GM21619 (cell line): ENCODE data around the gene TMEFF1.

Source experiments
- ATAC-seq: cut with Tn5 transposase; IDR thresholded peaks from one replicate; pipeline ENCODE4 v1.9.1; 2021; ENCODE audit not compliant: unreplicated experiment

The TMEFF1 gene

DNA sequence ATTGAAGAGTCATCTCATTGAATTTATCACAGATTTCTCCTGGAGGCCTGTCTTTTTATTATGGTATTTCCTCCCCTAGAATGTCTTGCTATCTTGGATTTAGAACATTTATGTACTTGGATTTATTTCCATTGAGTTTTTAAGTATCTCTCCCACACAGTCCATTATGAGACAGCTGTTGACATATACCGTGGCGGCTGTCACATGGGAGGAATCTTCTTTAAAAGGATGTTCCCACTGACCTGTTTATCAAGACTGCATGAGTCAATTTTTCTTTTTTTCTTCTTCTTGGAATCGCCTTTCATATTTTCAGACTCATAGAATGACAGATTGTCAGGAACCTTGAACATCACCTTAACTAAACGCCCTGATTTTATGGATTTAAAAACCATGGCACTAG, 102.1 kb downstream of the TMEFF1 start:
- ATAC-seq: no peak

DNA sequence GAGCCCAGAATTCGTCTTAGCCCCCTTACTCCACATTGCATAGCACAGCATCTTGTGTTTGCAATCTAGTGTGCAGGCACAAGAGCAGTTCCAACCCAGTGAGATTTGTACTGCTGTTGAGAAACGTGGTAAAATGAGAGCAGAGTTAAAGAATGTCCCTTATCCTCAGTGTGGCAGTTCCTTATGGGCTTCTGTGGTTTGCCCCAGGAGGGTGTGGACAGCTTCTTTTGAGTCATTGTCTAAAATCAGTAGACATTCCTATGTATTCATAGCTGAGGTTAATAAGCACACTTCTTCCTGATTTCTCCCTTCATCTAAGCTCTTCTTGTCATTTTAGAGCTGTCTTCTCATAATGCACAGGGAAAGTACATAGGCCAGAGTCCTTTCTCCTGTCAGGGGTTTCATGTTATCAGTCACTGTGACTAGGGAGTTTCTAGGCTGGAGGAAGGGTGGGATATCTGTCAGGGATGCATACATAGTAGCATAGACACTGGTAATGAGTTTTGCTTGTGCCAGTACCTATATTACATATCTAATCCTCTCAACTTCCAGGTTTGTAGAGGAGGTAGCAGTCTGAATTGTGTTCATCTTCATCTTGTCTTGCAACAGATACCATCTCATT, 102.9 kb downstream of the TMEFF1 start:
- ATAC-seq: no peak

GRCh38 chr9:100577776-100578448, 105.0 kb downstream of the TMEFF1 start, which contains the start of gene CAVIN4:
Gene CAVIN4, plus strand, starts transcription at chr9:100578079. Its CDS starts 65 bp downstream, at chr9:100578144.
- no peak for ATAC-seq

DNA sequence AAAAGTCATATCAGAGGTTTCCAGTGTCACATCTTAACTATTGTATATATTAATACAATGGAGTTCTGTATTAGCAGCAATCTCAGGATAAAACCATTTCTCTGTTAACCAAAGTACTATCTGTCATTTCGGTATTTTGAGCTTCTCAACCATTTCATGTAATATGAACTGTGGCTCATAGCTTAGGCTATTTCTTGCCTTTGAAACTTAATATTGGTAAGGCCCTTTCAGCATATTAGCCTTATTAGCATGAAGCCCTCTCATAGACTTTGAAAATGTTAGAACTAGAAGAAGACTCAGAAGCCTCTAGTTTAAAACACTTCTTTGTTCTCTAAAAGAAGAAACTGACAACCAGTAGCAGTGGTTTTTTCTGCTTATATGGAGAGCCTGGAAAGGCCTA, 105.7 kb downstream of the TMEFF1 start:
- no peak for ATAC-seq

DNA sequence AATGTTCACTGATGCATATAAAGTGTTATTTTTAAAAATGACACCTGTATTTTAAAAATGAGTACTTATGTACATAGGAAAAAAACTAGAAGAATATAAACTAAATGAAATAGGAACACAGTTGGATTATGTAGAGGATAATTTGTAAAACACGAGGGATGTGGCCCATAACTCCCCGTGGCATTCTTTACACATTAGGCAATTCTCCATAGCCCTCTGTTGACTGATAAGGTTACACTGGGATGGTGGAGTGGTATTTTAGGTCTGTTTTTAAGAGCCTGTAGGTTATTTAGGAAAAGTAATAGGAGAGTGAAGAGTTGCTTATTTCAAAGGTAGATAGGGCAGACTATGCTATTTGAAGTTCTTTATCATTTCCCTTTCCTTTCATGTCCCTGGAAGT, 106.7 kb downstream of the TMEFF1 start:
- ATAC-seq: no peak

GRCh38 chr9:100580257-100580656, 107.3 kb downstream of the TMEFF1 start:
- ATAC-seq: no peak

- no peak for ATAC-seq
Measured at GRCh38 chr9:100581081-100581480, 108.1 kb downstream of the TMEFF1 start.

GRCh38 chr9:100581661-100582060, 108.7 kb downstream of the TMEFF1 start:
- ATAC-seq: no peak

DNA sequence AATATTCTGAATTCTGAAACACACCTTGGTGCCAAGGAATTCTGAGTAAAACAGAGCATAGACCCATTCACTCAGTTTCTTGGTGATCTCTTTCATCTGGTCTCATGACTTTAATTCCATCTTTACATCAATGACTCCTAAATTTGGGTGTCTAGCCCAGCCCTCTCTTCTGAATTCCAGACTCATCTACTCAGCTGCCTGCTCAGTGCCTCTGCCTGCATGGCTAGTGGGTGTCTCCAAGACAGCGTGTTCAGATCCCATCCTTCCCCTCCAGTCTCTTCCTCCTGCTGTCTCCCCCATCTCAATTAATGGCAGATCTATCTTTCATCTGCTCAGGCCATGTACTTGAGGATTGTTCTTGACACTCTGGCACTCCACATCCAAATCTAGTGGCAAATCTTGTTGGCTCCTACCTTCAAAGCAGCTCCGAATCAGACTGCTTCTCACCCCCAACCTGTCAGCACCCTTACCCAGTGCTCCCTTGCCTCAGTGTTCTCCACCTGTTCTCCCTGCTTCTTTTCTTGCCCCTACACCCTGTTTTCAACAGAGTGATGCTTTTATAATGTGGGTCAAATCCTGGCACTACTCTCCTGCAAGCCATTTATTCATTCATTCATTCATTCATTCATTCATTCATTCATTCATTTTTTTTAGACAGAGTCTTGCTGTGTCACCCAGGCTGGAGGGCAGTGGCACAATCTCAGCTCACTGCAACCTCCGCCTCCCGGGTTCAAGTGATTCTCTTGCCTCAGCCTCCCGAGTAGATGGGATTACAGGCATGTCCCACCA, 110.3 kb downstream of the TMEFF1 start:
- no peak for ATAC-seq

- no peak for ATAC-seq
Measured at GRCh38 chr9:100584951-100585350, 112.0 kb downstream of the TMEFF1 start.

DNA sequence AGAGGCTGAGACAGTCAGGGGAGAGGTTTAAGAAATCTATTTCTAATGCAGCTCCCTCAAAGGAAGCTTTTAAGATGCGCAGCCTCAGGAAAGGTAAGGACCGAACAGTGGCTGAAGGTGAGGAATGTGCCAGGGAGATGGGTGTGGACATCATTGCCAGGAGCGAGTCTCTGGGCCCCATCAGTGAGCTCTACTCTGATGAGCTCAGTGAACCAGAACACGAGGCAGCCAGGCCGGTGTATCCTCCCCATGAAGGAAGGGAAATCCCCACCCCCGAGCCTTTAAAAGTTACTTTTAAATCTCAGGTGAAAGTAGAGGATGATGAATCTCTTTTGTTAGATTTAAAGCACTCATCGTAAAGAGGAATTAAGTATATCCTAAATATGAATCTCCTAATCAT, 113.1 kb downstream of the TMEFF1 start:
- ATAC-seq: no peak

DNA sequence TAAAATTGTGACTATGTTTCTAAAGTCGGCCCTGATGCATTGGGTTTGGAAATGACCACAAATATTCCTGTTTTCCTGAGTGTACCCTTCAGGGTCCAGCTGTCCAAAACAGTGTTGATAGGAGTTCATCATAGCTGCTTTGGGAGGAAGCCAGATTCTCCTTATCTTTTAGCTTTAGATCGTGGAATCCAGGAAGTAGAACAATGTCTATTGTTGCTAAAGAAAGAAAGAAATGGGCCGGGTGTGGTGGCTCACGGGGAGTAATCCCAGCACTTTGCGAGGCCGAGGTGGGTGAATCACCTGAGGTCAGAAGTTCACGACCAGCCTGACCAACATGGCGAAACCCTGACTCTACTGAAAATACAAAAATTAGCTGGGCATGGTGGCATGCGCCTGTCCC, 114.4 kb downstream of the TMEFF1 start:
- no peak for ATAC-seq

DNA sequence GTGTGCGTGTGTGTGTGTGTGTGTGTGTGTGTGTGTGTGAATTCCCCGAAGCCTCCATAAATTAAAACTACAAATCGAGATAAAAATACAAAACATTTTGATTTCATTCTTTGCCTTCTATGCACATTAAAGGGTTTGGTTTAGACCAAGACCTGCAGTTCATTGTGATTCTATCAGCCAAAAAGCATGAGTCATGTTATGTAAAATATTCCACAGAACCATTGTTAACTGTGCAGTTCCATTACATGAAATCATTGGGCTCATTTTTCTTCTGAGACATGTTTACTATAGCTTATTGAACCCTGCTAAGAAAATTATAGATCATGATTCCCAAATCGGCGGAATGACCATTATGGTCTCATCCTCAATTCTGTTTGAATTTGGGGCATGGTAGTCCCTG, 116.6 kb downstream of the TMEFF1 start:
- no peak for ATAC-seq

- ATAC-seq: no peak
Measured at GRCh38 chr9:100590481-100590880, 117.5 kb downstream of the TMEFF1 start.

GRCh38 chr9:100591139-100591538, 118.2 kb downstream of the TMEFF1 start:
- ATAC-seq: no peak

DNA sequence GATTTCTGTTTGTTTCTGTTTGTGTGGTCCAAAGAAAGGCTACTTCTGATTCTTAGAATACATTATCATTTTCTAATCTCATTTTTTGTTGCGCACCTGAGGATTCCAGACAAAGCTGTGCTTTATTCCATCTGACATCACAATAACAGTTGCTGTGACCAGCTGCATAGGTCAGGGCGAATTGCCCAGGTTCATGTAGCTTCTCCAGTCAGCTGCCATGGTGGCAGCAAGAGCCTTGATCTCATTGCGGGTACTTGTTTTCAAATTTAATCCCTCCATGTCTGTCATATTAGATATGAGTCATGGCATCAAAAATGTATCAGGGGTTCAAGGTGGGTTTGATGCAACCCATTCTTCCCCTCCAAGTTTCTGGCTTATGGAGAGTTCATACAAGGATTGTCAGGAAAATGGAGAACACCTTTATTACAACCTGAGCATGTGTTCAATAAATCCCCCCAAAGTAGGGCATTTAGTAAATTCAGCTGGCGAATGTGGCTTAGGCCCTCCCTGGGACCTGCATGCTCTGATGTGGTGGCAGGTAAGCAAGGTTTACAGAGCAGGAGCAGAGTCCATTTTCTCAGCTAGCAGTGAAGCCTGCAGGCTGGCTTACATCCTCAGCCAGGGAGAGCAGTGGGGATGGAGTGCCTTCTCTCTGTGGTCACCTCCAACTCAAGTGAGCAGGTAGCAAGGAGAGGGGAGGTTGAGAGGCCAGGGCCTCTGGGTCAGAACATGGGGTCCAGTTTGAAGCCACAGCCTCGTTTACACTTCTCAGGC, 118.9 kb downstream of the TMEFF1 start:
- no peak for ATAC-seq

DNA sequence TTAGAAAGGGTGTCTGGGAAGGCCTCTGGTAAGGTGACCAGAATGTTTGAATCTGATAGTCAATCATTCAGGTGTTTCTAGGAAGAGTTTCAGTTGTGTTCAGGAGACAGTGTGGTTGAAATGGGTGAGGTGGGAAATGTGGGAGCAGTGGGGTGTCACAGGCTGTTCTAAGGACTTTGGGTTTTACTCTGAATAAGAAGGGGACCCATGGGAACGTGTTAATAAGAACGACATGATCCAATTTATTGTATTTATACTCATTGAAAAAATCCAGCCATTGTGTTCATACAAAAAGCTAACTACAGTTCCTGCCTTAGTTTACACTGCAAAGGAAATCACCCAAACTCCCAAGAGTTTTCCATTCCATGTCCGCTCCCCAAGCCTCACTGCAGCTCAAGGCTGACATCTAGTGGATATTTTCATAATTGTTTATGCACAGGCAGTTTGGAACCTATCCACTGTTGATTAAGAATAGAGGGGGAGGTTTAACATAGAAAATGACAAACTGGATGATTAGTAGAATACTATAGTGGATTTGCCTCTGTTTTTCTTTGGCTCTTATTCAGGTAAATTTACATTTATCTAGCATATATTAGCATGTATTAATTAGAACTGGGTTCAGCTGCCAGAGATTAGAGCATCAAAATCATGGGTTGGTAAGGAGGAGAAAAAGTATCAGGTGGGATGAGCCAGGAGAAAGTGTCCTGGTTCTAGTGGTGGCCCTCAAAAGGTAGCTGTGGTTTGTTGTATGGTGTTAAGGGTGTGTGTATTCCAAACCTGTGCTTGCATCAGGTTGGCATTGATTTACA, 122.6 kb downstream of the TMEFF1 start:
- no peak for ATAC-seq

GRCh38 chr9:100597236-100597635, 124.3 kb downstream of the TMEFF1 start:
- ATAC-seq: no peak

GRCh38 chr9:100598641-100599145, 125.7 kb downstream of the TMEFF1 start:
- ATAC-seq: peak; percentile 77

DNA sequence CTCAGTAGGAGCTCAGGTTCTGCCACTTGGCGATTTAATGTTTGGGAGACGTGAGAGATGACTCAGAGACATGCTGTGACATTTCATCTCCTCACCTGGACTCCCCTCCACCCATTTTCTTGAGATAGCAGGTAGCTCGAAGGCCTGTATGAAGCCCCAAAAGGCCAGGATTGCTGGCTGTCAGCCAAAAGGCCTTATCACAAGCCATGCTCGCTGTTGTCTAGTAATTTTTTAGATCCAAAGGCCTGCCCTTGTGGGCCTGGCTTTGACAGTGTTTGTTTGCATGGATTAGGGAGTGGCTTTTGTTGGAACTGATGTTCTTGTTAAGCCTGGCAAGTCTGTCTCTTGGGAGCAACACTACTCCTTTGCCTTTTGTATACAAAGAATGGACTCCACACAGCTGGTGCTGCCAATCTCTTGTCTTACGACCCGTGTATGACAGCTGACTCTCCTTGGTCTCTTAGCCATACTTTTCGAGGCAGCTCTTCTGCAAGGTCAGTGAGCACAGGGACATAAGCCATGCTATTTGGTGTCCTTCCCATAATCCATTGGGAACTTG, 127.7 kb downstream of the TMEFF1 start:
- ATAC-seq: no peak
